DOHH2 (cell line): ENCODE results near the gene NR3C2.

Experiments used
- EZH2phosphoT487 ChIP-seq: fragments of 200-600 bp; sonication (generic); IDR thresholded peaks from 2 replicates; pipeline ENCODE4 v1.6.1; 2017; ENCODE audit warnings: borderline replicate concordance, mild to moderate bottlenecking, antibody characterized with exemption, low read length, moderate library complexity, mixed read lengths
- TF ChIP-seq, protein P1 (sequence below): fragments of 200-600 bp; sonication (generic); IDR thresholded peaks from one replicate; pipeline ENCODE4 v1.5.1; 2014; ENCODE audit warnings: antibody characterized with exemption, mild to moderate bottlenecking, low read depth, low read length; ENCODE audit not compliant: poor library complexity, severe bottlenecking

DNA sequence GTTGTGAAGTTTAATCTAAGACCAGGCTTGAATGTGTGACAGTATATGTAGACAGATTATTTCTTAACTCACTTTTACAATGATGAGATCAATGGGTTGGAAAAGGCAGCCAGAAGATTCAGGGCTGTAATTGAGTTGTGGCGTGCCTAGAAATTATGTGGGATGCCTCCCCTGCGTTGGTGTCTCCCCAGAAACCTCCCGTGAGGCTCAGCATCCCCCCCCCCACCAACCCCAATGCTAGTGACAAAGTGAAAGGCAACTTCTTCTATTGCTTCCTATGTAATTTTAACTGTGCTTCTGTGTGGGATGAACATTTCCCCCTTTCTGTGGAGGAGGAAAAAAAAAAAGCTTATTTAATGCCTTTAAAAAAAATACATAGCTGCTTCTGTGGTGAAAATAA lies 412.4 kb downstream of the NR3C2 start:
- TF ChIP-seq, protein P1, sequence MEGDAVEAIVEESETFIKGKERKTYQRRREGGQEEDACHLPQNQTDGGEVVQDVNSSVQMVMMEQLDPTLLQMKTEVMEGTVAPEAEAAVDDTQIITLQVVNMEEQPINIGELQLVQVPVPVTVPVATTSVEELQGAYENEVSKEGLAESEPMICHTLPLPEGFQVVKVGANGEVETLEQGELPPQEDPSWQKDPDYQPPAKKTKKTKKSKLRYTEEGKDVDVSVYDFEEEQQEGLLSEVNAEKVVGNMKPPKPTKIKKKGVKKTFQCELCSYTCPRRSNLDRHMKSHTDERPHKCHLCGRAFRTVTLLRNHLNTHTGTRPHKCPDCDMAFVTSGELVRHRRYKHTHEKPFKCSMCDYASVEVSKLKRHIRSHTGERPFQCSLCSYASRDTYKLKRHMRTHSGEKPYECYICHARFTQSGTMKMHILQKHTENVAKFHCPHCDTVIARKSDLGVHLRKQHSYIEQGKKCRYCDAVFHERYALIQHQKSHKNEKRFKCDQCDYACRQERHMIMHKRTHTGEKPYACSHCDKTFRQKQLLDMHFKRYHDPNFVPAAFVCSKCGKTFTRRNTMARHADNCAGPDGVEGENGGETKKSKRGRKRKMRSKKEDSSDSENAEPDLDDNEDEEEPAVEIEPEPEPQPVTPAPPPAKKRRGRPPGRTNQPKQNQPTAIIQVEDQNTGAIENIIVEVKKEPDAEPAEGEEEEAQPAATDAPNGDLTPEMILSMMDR = no peak
- TF ChIP-seq EZH2phosphoT487 = no peak
